Measurements from ENCODE around the gene PADI2.

Gene PADI2

GRCh38 chr1:17018849-17019248, 100.4 kb downstream of the PADI2 start:
- DNase-seq (ENCODE audit: low spot score), result no peak

- no peak for DNase-seq (ENCODE audit: low spot score)
Observed at GRCh38 chr1:17017435-17017834, 101.8 kb downstream of the PADI2 start.
